K562 (cell line): ENCODE data around the gene PRPF38A. TPM values are rescaled to one million over a fixed set of nuclear protein-coding genes. Genes with fewer than 3 reads are reported as not detected.

ENCODE experiments used
- BRD4 ChIP-seq: fragments of 200-600 bp; sonication (generic); IDR thresholded peaks from 2 replicates; pipeline ENCODE4 v1.6.1; 2017; ENCODE audit warnings: inconsistent platforms
- USF2 ChIP-seq: sonication (generic); formaldehyde crosslinking; IDR thresholded peaks from 2 replicates; pipeline ENCODE4 v1.5.0; 2020; ENCODE audit warnings: missing genetic modification reagents
- polyA plus RNA-seq, 8 experiments: library from polyadenylated mRNA; depleted of rRNA in 4 of 8; stranded (reverse) in 5 of 8; unstranded in 3 of 8; fragments of >200 nt; fragmentation: Nextera tagmentation in 2 of 8; fragmentation: Illumina TruSeq in 1 of 8; extraction: Ambion mirVana in 2 of 8; extraction: Trizol in 1 of 8; gene quantifications; 2 replicates each; pipeline versions ENCODE4 v1.2.1 to v1.2.3, GENCODE V29; 2011 to 2014; ENCODE audit warnings: inconsistent platforms in 1 of 8, missing spikeins in 1 of 8
- total RNA-seq, 7 experiments: library from RNA; depleted of rRNA in 6 of 7; stranded (reverse); fragments of >200 nt in 6 of 7; fragmentation: Illumina TruSeq in 2 of 7; extraction: Trizol in 2 of 7; gene quantifications; 2 replicates each; pipeline versions ENCODE4 v1.2.1 to v1.2.3, GENCODE V29; 2011 to 2021; ENCODE audit warnings: low replicate concordance in 1 of 7
- TF ChIP-seq, protein P1 (sequence below), 2 experiments: fragments of 450-650 bp; IDR thresholded peaks; 2 replicates each; pipeline ENCODE4 v1.6.1; 2016; ENCODE audit warnings: mild to moderate bottlenecking in 2 of 2, borderline replicate concordance in 1 of 2, low read depth in 1 of 2, moderate library complexity in 1 of 2

PRPF38A gene
- total and polyA plus RNA-seq, 9 of the 15 experiments (the other 6 are each of a cell fraction or from before 2014, with no cell fraction given), result 53.6 to 198 (median 89.2) TPM

DNA sequence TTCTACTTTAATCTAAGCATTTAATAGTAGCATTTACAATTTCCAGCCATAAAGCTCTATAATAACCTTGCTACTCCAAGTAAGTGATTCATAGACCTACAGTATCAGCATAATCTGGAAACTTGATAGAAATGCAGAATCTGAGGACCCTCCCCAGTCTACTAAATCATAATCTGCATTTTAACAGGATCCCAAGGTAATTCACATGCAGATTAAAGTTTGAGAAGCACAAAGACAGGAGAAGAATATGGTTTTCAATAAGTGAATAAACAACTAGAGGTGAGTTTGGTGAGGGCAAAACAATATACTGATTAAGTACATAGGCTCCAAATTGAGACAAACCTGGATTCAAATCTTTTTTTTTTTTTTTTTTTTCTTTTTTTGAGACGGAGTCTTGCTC lies 57.4 kb downstream of the PRPF38A start (continued):
- TF ChIP-seq, protein P1, sequence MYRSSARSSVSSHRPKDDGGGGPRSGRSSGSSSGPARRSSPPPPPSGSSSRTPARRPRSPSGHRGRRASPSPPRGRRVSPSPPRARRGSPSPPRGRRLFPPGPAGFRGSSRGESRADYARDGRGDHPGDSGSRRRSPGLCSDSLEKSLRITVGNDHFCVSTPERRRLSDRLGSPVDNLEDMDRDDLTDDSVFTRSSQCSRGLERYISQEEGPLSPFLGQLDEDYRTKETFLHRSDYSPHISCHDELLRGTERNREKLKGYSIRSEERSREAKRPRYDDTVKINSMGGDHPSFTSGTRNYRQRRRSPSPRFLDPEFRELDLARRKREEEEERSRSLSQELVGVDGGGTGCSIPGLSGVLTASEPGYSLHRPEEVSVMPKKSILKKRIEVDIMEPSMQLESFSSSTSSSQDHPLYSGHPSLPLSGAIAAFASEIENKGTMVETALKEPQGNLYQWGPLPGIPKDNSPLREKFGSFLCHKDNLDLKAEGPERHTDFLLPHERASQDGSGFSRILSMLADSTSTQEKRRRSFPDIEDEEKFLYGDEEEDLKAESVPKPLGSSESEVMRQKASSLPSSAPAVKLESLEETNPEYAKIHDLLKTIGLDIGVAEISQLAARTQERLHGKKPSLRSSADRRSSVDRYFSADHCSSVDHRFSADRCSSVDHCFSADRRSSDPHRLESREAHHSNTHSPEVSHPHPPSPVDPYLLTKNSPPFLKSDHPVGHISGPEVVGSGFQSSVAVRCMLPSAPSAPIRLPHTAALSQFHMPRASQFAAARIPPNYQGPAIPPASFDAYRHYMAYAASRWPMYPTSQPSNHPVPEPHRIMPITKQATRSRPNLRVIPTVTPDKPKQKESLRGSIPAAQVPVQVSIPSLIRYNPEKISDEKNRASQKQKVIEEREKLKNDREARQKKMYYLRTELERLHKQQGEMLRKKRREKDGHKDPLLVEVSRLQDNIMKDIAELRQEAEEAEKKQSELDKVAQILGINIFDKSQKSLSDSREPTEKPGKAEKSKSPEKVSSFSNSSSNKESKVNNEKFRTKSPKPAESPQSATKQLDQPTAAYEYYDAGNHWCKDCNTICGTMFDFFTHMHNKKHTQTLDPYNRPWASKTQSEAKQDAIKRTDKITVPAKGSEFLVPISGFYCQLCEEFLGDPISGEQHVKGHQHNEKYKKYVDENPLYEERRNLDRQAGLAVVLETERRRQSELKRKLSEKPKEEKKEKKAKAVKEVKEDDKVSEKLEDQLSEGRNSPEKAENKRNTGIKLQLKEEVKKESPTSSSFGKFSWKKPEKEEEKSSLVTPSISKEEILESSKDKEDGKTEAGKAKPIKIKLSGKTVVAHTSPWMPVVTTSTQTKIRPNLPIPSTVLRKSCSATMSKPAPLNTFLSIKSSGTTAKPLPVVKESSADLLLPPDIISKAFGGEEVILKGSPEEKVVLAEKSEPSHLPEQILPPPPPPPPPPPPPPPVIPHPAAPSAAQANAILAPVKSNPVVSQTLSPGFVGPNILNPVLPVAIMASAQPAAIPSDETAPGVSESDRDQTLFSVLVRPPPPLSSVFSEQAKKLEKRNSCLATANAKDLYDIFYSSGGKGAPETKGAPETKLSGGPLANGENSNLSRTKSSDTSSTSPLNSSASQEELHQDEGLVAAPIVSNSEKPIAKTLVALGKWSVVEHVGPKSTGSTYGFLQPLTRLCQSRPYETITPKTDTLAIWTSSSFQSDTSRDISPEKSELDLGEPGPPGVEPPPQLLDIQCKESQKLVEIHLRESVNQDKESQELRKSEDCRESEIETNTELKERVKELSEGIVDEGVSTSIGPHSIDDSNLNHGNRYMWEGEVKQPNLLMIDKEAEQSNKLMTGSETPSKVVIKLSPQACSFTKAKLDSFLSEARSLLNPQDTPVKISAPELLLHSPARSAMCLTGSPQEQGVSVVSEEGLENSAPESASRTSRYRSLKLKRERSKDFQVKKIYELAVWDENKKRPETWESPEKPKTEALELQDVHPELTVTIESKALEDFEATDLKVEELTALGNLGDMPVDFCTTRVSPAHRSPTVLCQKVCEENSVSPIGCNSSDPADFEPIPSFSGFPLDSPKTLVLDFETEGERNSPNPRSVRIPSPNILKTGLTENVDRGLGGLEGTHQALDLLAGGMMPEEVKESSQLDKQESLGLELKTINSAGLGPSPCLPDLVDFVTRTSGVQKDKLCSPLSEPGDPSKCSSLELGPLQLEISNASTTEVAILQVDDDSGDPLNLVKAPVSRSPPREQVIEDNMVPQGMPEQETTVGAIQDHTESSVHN (IDR thresholded peaks at IDR 0.05; ENCODE audit: borderline replicate concordance in 1 of 2, low read depth in 1 of 2), result no peak
- TF ChIP-seq USF2, result no peak
- TF ChIP-seq BRD4, result no peak
